ENCODE measurements around the gene RUFY4. TPM values are rescaled to one million over a fixed set of nuclear protein-coding genes. Genes with fewer than 3 reads are reported as not detected.
A peak's percentile ranks its signal among the peaks of the same experiment; 100 is the strongest.

The RUFY4 gene
- total and polyA plus RNA-seq, 9 of the 15 experiments (the other 6 are each of a cell fraction or from before 2014, with no cell fraction given): not detected

DNA sequence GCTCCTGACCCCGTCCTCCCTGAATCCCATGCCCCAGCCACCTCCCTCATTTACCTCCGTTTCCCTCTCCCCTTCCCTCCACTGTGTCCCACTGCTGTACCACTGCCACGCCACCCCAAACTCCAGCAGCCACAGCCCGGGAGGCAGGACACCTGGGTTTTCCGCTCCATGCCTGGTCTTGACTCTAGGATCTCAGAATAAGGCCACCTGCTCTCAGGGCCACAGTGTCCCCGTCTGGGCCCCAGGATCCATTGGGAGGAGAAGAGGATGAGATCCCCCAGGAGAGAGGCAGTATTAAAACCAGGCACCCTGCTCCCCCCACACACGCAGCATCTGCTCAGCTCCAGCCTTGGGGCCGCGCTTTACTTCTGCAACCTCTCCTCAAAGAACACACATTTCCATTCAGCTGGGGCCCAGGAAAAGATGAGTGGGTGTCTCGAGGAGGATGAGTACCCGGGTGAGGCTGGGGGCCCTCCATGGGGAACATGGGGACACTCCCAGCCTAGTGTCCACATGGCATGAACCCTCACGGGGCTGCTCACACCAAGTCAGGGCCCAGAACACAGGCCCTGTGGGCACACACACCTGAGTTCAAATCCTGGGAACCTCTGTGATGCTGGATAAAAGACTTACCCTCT, 33.5 kb upstream of the RUFY4 start (continued):
- TF ChIP-seq, protein P1, sequence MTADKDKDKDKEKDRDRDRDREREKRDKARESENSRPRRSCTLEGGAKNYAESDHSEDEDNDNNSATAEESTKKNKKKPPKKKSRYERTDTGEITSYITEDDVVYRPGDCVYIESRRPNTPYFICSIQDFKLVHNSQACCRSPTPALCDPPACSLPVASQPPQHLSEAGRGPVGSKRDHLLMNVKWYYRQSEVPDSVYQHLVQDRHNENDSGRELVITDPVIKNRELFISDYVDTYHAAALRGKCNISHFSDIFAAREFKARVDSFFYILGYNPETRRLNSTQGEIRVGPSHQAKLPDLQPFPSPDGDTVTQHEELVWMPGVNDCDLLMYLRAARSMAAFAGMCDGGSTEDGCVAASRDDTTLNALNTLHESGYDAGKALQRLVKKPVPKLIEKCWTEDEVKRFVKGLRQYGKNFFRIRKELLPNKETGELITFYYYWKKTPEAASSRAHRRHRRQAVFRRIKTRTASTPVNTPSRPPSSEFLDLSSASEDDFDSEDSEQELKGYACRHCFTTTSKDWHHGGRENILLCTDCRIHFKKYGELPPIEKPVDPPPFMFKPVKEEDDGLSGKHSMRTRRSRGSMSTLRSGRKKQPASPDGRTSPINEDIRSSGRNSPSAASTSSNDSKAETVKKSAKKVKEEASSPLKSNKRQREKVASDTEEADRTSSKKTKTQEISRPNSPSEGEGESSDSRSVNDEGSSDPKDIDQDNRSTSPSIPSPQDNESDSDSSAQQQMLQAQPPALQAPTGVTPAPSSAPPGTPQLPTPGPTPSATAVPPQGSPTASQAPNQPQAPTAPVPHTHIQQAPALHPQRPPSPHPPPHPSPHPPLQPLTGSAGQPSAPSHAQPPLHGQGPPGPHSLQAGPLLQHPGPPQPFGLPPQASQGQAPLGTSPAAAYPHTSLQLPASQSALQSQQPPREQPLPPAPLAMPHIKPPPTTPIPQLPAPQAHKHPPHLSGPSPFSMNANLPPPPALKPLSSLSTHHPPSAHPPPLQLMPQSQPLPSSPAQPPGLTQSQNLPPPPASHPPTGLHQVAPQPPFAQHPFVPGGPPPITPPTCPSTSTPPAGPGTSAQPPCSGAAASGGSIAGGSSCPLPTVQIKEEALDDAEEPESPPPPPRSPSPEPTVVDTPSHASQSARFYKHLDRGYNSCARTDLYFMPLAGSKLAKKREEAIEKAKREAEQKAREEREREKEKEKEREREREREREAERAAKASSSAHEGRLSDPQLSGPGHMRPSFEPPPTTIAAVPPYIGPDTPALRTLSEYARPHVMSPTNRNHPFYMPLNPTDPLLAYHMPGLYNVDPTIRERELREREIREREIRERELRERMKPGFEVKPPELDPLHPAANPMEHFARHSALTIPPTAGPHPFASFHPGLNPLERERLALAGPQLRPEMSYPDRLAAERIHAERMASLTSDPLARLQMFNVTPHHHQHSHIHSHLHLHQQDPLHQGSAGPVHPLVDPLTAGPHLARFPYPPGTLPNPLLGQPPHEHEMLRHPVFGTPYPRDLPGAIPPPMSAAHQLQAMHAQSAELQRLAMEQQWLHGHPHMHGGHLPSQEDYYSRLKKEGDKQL (CRISPR knock-in tag; IDR thresholded peaks at IDR 0.05; ENCODE audit: borderline replicate concordance): no peak
- no peak for TF ChIP-seq XRCC3 (IDR thresholded peaks at IDR 0.05)

DNA sequence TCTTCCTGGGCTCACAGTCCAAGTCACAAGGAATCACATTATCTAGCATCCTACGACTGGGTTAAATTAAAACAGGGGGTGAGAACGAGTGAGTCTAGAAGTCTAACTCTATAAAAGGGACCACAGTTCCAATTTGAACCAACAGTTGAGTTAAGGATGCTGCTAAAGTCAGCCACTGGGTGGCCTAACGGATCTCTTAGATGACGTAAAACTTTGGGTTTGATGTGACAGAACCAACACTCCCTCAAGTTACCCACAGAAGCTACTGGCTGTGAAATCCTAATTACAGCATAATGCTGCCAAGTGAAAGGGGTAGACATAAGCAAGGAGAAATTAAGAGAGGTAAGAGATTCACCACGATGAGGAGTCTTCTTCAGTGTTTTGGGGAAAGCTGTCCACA, 32.7 kb upstream of the RUFY4 start:
- DNase-seq (ENCODE audit: extremely low read depth in 1 of 4, low spot score in 3 of 4): no peak
- Histone ChIP-seq H3K4me2 (ENCODE audit: insufficient read depth, low read length) (no peak overlapping the region), H3K27me3 (ENCODE audit: control insufficient read depth in 2 of 2, insufficient read depth in 2 of 2, low read length in 2 of 2) (peaks cover 0 to 20% of the 10 kb centered on the region in 2 experiments; a peak in 2 of 5 replicates), H3K27ac (ENCODE audit: extremely low read depth, low read depth, low read length) (no peak overlapping the region), H2AFZ (ENCODE audit: low read depth, low read length) (no peak overlapping the region), H4K20me1 (replicated peaks; ENCODE audit: control insufficient read depth, insufficient read depth, low read length) (no peaks in the 10 kb centered on the region), H3K9me1 (ENCODE audit: control insufficient read depth, insufficient read depth, low read length) (no peaks in the 10 kb centered on the region), H3K9ac (ENCODE audit: insufficient read depth in 1 of 2, low read depth in 2 of 2, low read length in 2 of 2) (no peak overlapping the region), H3K4me1 (replicated peaks in 1 of 2; ENCODE audit: control insufficient read depth in 2 of 2, insufficient read depth in 2 of 2, low read length in 2 of 2) (peaks cover 0 to 4% of the 10 kb centered on the region in 2 experiments; a peak in 1 of 5 replicates), H3K9me3 (replicated peaks; ENCODE audit: control insufficient read depth, insufficient read depth, low read depth, low read length) (no peaks in the 10 kb centered on the region), H3K36me3 (ENCODE audit: control insufficient read depth, insufficient read depth, low read length) (no peaks in the 10 kb centered on the region), H3K4me3 (no peak overlapping the region), H3K79me2 (ENCODE audit: control insufficient read depth, insufficient read depth, low read length) (no peaks in the 10 kb centered on the region)
- in situ Hi-C loops (cut with MboI) (no loop called here), intact Hi-C loops (cut with micrococcal nuclease) (no loop called here)
- no TSS peak for BruUV-seq (replicated peaks)
- FAIRE-seq: no peak
- ATAC-seq: 0 out of 3 replicates have a peak, but pooled peaks have one; percentile 19
- WGBS (ENCODE audit: insufficient coverage, low coverage, missing lambda C conversion rate): 0% methylated on average over 5 of the region's 5 CpGs
- CTCF ChIA-PET (ENCODE audit: low intra/inter-chr PET ratio): no interaction called here
- POLR2A ChIA-PET: interaction anchor here (0.7 kb wide), 1 partner anchor 509 kb away, joined by 3 read pairs; no protein-coding TSS in a partner anchor
- no peak for TF ChIP-seq GATAD2A (IDR thresholded peaks at IDR 0.05)
- TF ChIP-seq SIX5 (IDR thresholded peaks at IDR 0.05; ENCODE audit: borderline replicate concordance in 1 of 2, insufficient read depth in 1 of 2, low read depth in 1 of 2, low read length in 2 of 2): no peak
- peak; percentile 22; the same call in 1 of the 2 replicates for TF ChIP-seq CREM (IDR thresholded peaks at IDR 0.05; ENCODE audit: low read depth)
- no peak for TF ChIP-seq POLR2AphosphoS5 (IDR thresholded peaks at IDR 0.05; ENCODE audit: control insufficient read depth, insufficient read depth, low read depth, low read length)
- TF ChIP-seq NFE2L1 (tag; IDR thresholded peaks at IDR 0.05; ENCODE audit: borderline replicate concordance, low read depth): no peak
- TF ChIP-seq, protein P2, sequence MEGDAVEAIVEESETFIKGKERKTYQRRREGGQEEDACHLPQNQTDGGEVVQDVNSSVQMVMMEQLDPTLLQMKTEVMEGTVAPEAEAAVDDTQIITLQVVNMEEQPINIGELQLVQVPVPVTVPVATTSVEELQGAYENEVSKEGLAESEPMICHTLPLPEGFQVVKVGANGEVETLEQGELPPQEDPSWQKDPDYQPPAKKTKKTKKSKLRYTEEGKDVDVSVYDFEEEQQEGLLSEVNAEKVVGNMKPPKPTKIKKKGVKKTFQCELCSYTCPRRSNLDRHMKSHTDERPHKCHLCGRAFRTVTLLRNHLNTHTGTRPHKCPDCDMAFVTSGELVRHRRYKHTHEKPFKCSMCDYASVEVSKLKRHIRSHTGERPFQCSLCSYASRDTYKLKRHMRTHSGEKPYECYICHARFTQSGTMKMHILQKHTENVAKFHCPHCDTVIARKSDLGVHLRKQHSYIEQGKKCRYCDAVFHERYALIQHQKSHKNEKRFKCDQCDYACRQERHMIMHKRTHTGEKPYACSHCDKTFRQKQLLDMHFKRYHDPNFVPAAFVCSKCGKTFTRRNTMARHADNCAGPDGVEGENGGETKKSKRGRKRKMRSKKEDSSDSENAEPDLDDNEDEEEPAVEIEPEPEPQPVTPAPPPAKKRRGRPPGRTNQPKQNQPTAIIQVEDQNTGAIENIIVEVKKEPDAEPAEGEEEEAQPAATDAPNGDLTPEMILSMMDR (IDR thresholded peaks at IDR 0.05 in 2 of 3, conservative IDR thresholded peaks at IDR 0.05 in 1 of 3; ENCODE audit: insufficient read depth in 2 of 3, low read depth in 1 of 3, low read length in 3 of 3): peak; percentile 9 to 18 (median 12); a peak in 1 of 6 replicates
- TF ChIP-seq GABPA (tag; conservative IDR thresholded peaks at IDR 0.05; ENCODE audit: low read depth): no peak
- no peak for TF ChIP-seq STAT5A (IDR thresholded peaks at IDR 0.05; ENCODE audit: borderline replicate concordance, low read length)

Measured in K562 (cell line).